ENCODE results near the gene MIA.
"Not testable (repeated sequence)": the region's sequence is repeated elsewhere in the genome, so short reads cannot be mapped to it uniquely, and the experiment has no call there.

MIA gene

DNA sequence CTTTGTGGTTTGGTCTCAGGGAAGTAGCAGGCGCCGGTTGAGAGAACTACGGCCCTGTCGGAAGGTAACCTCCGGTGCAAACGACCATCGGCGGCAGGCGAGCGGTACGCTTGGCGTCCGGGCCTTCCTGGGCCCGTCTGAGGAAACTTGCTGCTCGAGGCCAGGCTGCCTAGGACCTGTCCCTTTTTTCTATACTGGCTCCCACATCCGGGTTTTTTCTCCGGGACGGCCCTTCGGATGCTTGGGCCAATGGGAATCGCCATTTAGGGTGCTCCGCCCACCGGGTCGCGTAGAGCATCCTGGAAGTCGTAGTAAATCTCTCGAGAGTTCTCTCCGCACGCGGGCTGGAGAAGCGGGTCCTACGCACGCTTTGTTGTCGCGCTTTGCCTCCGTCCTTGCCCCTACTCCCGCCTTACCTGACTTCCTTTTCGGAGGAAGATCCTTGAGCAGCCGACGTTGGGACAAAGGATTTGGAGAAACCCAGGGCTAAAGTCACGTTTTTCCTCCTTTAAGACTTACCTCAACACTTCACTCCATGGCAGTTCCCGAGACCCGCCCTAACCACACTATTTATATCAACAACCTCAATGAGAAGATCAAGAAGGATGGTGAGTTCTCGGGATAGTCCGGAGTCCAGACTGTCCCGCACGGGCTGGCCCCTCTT, 24.3 kb upstream of the MIA start, which contains the start of gene SNRPA:
TSS of gene SNRPA (plus strand) at position 330 of the 664 bp plus-strand sequence. CDS start at position 536, 206 bp downstream.
- DNase-seq, result peak; percentile 98

DNA sequence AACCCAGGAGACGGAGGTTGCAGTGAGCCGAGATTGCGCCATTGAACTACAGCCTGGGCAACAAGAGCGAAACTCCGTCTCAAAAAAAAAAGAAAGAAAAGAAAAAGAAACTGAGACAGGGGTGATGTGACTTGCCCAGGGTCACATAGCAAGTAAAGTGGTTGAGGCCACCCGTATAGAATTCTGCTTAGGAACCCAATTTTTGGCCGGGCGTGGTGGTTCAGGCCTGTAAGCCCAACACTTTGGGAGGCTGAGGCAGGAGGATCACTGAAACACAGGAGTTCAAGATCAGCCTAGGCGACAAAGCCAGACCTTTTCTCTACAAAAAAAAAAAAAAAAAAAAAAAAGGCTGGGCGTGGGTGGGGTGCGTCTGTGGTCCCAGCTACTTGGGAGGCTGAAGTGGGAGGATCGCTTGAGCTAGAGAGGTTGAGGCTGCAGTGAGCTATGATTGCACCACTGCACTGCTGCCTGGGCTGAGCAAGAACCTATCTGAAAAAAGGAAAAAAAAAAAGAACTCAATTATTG, 23.0 kb upstream of the MIA start:
- DNase-seq, result peak; percentile 52

DNA sequence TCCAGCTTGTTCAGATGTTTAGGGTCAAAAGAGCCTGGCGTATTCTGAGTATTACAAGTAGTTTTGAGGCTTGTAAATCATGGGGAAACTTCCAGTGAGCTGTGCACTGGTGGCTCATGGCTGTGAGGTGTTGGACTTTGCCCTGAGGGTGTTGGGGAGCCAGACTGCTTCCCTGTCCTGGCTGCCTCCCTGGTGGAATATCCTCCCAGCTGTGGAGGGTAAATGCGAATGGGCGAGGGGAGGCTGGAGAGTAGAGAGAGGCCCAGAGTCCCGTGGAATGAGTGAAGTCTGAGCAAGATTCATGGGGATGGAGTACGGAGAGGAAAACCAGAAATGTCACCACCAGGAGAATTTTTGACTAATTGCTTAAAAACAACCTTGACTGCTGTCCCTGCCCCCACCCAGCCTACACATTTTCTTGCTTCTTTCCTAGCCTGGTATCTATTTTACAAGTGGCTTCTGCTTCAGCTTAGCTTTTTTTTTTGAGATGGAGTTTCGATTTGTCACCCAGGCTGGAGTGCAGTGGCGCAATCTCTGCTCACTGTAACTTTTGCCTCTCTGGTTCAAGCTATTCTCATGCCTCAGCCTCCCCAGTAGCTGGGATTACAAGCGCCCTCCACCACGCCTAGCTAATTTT, 20.6 kb upstream of the MIA start:
- DNase-seq, result peak; percentile 82

GRCh38 chr19:40755248-40755624, 20.1 kb upstream of the MIA start:
- DNase-seq, result no peak

- DNase-seq, result no peak
Measured at GRCh38 chr19:40755791-40756190, 19.5 kb upstream of the MIA start.

- DNase-seq, result peak; percentile 49
Measured at GRCh38 chr19:40756502-40757110, 18.7 kb upstream of the MIA start.

- DNase-seq, result no peak
Measured at GRCh38 chr19:40758491-40758890, 16.8 kb upstream of the MIA start.

- no peak for DNase-seq
Measured at GRCh38 chr19:40759352-40759751, 16.0 kb upstream of the MIA start.

DNA sequence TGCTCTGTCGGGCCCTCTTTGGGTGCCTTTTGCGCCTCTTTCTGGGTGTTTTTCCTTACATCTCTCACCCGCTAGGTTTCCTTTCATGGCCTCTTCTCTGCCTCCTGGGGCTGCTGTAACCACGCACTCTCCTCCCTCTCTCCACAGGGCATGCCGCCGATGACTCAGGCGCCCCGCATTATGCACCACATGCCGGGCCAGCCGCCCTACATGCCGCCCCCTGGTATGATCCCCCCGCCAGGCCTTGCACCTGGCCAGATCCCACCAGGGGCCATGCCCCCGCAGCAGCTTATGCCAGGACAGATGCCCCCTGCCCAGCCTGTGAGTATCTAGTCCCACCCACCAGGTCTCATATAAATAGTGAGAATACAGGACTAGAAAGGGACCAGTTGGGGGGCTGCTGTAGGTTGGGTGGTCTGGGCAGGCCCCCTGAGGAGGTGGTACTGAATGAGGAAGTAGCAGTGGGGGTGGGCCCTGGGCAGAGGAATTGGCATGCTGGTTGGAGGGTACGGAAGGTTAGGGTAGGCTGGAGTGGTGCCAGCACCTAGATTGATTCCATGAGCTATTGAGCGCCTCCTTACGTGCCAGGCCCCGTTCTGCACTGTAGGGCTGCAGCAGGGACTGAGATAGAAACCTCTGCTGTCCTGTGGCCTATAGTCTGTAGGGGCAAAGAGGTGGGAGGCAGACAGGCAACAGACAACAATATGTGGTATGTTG, 12.4 kb upstream of the MIA start:
- DNase-seq, result no peak

GRCh38 chr19:40763526-40763925, 11.8 kb upstream of the MIA start:
- no peak for DNase-seq

- no peak for DNase-seq
Measured at GRCh38 chr19:40763963-40764362, 11.4 kb upstream of the MIA start.

DNA sequence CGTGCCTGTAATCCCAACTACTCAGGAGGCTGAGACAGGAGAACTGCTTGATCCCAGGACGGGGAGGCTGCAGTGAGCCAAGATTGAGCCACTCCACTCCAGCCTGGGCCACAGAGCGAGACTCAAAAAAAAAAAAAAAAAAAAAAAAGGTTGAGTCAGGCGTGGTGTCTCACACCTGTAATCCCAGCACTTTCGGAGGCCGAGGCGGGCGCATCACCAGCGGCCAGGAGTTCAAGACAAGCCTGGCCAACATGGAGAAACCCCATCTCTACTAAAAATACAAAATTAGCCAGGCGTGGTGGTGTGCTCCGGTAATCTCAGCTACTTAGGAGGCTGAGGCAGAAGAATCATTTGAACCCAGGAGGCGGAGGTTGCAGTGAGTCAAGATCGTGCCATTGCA, 8.9 kb upstream of the MIA start:
- DNase-seq, result not testable (repeated sequence)

DNA sequence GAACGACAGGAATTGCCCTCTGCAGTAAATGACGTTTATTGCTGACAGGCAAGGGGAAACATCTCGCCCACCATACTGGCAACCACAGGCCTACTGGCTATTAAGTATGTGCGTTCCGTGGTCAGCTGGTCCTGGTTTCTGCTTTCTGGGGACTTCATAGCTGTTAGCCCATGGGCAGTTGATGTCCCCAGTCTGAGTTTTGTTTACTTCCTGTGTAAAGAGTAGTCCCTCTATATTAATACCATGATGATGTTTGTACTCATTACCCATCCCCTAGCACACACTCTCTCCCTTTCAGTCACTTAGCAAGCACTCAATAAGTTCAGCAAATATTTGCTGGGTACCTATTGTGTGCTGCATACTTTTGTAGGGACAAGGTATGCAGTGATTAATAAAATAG, 6.5 kb upstream of the MIA start:
- no peak for DNase-seq

DNA sequence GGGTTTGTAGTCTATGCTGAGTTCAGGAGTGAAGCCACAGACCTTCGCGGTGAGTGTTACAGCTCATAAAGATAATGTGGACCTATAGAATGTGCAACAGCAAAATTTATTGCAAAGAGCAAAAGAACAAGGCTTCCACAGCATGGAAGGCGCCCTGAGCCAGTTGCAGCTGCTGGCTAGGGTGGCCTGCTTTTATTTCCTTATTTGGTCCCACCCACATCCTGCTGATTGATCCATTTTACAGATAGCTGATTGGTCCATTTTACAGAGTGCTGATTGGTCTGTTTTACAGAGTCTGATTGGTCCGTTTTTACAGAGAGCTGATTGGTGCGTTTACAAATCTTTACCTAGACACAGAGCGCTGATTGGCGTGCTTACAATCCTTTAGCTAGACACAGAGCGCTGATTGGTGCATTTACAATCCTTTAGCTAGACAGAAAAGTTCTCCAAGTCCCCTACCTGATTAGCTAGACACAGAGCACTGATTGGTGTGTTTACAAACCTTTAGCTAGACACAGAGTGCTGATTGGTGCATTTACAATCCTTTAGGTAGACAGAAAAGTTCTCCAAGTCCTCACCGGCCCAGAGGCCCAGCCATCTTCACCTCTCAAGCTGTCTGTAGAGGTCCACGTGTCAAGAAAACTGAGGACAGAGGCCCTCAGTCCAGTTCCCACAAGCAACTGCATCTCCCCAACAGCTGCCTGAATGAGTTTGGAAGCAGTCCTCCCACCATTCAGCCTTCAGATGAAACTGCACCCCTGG, 4.0 kb upstream of the MIA start:
- DNase-seq, result not testable (repeated sequence)

- DNase-seq, result no peak
Measured at GRCh38 chr19:40775632-40776022, 306 bp downstream of the MIA start.

- no peak for DNase-seq
Measured at GRCh38 chr19:40776364-40776763, 1.0 kb downstream of the MIA start.

- peak; percentile 91 for DNase-seq
Measured at GRCh38 chr19:40776932-40777644, 1.8 kb downstream of the MIA start.

GRCh38 chr19:40777645-40777936, 2.3 kb downstream of the MIA start:
- DNase-seq, result no peak

DNA sequence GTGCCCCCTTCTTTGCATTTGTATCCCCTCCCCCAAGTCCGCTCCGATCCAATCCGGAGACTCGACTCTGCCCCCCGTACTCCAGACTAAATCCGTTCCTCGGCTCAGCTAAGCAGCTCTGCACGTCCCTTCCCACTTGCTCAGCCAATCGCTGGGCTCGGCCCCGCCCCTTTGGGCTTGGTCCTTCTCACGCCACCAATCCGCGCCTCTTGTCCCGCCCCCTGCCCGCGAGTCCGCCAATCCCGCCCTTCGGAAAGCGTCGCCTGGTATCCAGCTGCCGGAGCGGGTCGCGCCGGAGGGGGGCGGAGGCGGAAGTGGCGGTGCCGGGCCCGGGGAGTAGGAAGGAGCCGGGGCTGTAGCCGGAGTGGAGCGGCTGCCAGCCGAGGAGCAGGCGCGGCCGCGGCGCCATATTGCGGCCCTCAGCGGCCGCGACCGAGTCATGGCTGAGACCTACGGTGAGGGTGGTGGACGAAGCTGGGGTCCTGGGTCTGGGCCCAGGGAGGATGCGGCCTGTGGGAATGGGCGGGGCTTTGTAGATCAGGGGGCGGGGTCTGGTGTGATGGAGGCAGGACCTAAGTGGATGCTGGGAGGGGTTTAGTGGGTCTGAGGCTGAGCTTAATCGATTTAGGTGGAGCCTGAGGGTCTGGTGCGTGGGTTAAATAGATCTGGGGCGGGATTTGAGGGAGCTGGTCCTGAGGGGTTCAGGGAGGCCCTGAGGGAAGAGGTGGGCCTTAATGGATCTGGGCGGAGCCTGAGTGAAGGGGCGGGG, 2.8 kb downstream of the MIA start, which contains the start of gene RAB4B:
TSS of gene RAB4B (plus strand) at position 311 of the 769 bp plus-strand sequence. CDS start at position 440, 129 bp downstream.
- peak; percentile 100 for DNase-seq

GRCh38 chr19:40778706-40779284, 3.5 kb downstream of the MIA start:
- no peak for DNase-seq

DNA sequence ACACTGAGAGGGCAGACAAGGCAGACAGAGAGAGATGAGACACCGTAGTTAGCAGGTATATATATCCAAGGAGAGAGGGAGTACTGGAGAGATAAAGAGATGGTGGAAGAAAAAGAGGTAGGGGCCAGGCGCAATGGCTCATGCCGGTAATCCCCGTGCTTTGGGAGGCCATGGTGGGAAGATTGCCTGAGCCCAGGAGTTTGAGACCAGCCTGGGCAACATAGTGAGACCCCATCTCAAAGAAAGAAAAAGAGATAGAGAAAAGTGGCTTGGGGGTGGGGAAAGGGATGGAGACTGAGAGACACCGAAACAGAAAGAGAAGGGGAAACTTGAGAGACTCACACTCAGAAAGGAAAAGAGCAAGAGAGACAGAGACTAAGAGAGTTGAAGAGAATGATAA, 5.3 kb downstream of the MIA start:
- DNase-seq, result no peak
